CD4-positive, alpha-beta T cell treated with Interleukin-2 at 100 ng/mL for 4 hours (primary cell): ENCODE measurements around the gene RAB35.

Source experiments
- DNase-seq: peaks from one replicate; pipeline ENCODE4 v3.0.0-alpha.2; 2020; ENCODE audit warnings: low spot score

The RAB35 gene

GRCh38 chr12:120103371-120103770 lies 13.2 kb downstream of the RAB35 start:
- no peak for DNase-seq

GRCh38 chr12:120103044-120103338 lies 13.6 kb downstream of the RAB35 start:
- DNase-seq = no peak

GRCh38 chr12:120102189-120103043 lies 14.1 kb downstream of the RAB35 start:
- DNase-seq = no peak

GRCh38 chr12:120101617-120102016 lies 14.9 kb downstream of the RAB35 start:
- no peak for DNase-seq

- no peak for DNase-seq
Observed at GRCh38 chr12:120101182-120101581, 15.4 kb downstream of the RAB35 start.

GRCh38 chr12:120100630-120101029 lies 15.9 kb downstream of the RAB35 start:
- DNase-seq = no peak

- no peak for DNase-seq
Observed at GRCh38 chr12:120099738-120100137, 16.8 kb downstream of the RAB35 start.

GRCh38 chr12:120098756-120099470 lies 17.6 kb downstream of the RAB35 start:
- DNase-seq = no peak

- DNase-seq = no peak
Observed at GRCh38 chr12:120096671-120097202, 19.8 kb downstream of the RAB35 start.

GRCh38 chr12:120095736-120096135 lies 20.8 kb downstream of the RAB35 start:
- no peak for DNase-seq

- DNase-seq = no peak
Observed at GRCh38 chr12:120095331-120095730, 21.2 kb downstream of the RAB35 start.

- DNase-seq = no peak
Observed at GRCh38 chr12:120094485-120094884, 22.1 kb downstream of the RAB35 start.

- no peak for DNase-seq
Observed at GRCh38 chr12:120093592-120094355, 22.8 kb downstream of the RAB35 start.

GRCh38 chr12:120093336-120093591 lies 23.3 kb downstream of the RAB35 start:
- no peak for DNase-seq

- DNase-seq = no peak
Observed at GRCh38 chr12:120092551-120093335, 23.8 kb downstream of the RAB35 start.

- DNase-seq = no peak
Observed at GRCh38 chr12:120091371-120092090, 25.0 kb downstream of the RAB35 start.

GRCh38 chr12:120090626-120091295 lies 25.8 kb downstream of the RAB35 start:
- DNase-seq = no peak

GRCh38 chr12:120090206-120090605 lies 26.3 kb downstream of the RAB35 start:
- DNase-seq = no peak

GRCh38 chr12:120089796-120090195 lies 26.8 kb downstream of the RAB35 start:
- no peak for DNase-seq

- DNase-seq = no peak
Observed at GRCh38 chr12:120089105-120089504, 27.4 kb downstream of the RAB35 start.
